Measurements from ENCODE around the gene C4BPA.

- TF ChIP-seq EP300 (IDR thresholded peaks at IDR 0.05) (no peak), BHLHE40 (IDR thresholded peaks at IDR 0.05; ENCODE audit: low read depth, low read length) (no peak)
These were observed 52.1 kb downstream of the C4BPA start for GRCh38 chr1:207156095-207156494.
